Urothelium cell line (cell line): ENCODE data around the gene PCP4.

Source experiments
- DNase-seq: peaks from one replicate; pipeline ENCODE4 v3.0.0; 2011; ENCODE audit warnings: low spot score, mixed read lengths
- FAIRE-seq: peaks from 2 replicates; lab custom pipeline; 2011; peaks lifted over from hg19 to GRCh38; lab: Jason Lieb, UNC

PCP4 gene

DNA sequence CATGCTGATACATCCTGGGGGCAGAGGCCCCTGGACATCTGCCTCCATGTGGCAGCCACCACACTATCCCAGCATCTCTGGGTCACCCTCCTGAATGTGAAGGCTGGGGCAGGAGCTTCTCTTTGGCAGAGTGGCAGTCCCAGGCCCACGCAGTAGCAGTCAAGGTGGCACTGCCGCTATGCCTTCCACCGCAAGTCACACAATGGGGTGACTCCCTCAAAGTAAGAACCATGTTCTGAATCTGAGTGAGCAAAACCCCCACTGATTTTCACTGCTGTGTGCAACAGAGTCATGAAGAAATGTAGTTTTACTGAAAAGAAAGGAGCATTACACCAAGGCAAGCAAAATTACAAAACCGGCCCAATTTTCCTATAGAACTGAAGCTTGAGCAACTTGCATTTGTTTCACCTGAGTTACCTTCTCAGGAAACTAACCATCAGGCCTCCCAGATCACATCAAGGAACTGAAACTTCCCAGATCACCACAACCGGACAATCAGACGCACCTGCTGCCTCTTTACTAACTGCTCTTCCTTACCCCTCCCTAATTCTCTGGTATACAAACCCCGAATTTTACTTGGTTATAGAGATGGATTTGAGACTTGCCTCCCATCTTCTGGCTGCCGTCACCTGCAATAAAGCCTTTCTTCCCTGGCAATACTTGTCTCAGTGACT lies 102.6 kb downstream of the PCP4 start:
- FAIRE-seq (no peak), DNase-seq (no peak)

DNA sequence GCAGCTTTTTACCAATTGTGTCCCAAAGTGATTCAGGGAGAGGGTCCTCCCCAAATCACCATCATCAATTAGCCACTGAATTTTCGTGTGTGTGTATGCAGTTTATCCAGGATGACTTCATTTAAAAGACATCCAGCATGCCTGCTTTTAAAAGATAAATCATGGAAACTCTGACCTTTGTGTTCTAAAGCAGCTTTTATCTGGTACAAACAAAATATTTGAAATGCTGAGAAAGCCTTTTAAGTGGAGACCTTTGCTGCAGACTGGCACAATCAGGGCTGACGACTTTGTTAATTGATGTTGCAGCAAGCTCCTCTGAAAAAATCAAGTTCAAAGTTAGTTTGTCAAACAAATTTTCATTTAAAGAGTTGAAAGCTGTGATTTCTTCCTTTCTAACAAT lies 104.7 kb downstream of the PCP4 start:
- DNase-seq (no peak), FAIRE-seq (no peak)

DNA sequence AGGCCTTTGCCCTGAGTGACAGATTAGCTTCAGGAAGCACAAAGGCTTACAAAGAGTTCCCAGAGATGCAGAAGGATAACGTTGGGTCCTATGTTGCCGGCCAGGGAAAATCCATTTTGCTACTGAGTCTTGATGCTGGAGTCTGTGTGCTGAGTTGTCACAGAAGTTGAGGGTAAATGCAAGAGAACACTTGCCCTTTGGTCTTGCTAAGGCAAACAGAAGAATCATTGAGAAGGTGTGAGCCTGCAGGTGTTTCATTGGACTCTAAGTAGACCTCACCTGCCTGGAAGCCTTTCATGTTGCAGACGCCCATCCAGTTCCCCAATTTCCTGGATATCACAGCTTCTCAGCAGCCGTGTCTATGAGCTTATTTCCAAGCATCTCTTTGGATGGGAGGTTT lies 105.2 kb downstream of the PCP4 start:
- FAIRE-seq (no peak), DNase-seq (no peak)

DNA sequence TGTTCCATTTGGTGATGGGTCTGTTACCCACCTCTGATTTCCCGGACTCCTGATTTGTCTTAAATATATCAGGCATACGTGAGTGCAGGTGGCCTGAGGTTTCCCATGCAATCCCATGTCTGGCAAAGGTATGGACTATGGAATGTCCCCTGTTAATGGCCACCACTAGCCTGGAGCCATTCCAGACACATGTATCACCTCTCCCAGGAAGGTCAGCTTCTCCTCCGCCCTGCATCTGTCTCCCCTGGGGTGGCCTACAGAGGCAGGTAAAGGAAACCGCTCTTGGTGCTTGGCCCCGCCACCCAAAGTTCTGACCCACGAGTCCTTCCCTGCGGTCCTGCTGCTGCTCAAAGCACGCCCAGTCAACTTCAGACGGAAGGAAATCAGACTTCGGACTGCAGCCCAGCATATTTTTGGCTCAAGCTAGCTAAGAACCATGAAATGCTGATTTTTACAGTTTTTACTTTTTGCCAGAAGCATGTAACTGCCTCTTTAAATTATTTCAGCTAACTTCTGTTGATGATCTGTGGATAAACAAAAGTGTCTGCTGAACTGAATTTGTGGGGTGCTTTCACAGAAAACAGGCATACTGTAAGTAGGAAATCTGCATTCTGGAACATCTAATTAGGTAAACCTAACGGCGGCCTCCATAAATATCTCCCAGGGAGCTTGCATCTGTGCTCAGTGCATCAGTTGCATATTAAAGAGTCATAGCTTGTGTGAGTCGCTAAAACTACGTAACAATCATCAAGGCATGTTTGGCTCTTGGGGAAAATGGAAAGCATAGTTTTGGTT lies 105.9 kb downstream of the PCP4 start:
- FAIRE-seq = no peak

DNA sequence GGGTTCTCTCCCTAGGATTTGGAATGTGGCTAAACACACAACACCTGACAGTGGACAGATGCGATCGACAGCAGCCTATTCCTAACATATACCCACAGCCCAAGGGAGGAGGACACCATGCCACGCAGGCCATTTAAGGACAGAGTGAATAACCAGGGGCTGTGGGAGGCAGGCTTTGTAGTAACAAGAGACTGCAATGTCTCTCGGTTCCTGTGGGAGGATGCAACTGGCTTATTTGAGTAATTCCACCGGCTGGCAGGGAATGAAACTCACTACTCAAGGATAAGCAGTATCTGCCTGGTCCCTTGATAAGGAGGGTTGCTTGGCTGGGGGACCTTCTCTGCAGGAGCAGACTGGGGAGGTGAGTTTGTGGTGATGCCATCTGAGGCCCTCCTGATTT lies 109.6 kb downstream of the PCP4 start:
- FAIRE-seq = no peak
- no peak for DNase-seq

More for the DNA sequence above, 105.9 kb downstream of the PCP4 start:
- no peak for DNase-seq
